Nephron progenitor cell (in vitro differentiated cells): ENCODE results near the gene SNX30.

Source experiments
- DNase-seq: peaks from one replicate; pipeline ENCODE4 v3.0.0; 2021
- H3K27ac Mint-ChIP-seq: 2 replicates; pipeline ENCODE4 v1.8.0; 2021; ENCODE audit warnings: mild to moderate bottlenecking, moderate library complexity, mixed read lengths
- H3K27me3 Mint-ChIP-seq: 2 replicates; pipeline ENCODE4 v1.8.0; 2021; ENCODE audit warnings: mild to moderate bottlenecking, low read depth, mixed read lengths; ENCODE audit not compliant: poor library complexity
- H3K36me3 Mint-ChIP-seq: 2 replicates; pipeline ENCODE4 v1.8.0; 2021; ENCODE audit warnings: low read depth, mixed read lengths
- H3K4me1 Mint-ChIP-seq: 2 replicates; pipeline ENCODE4 v1.8.0; 2021; ENCODE audit warnings: mixed read lengths
- H3K4me3 Mint-ChIP-seq: 2 replicates; pipeline ENCODE4 v1.8.0; 2021; ENCODE audit warnings: mild to moderate bottlenecking, moderate library complexity, mixed read lengths
- H3K9me3 Mint-ChIP-seq: 2 replicates; pipeline ENCODE4 v1.8.0; 2021; ENCODE audit warnings: mild to moderate bottlenecking, moderate library complexity, mixed read lengths
- CTCF ChIP-seq: fragments of 200-600 bp; sonication (generic); IDR thresholded peaks from 2 replicates; pipeline ENCODE4 v1.5.0; 2021; ENCODE audit warnings: antibody characterized with exemption

The SNX30 gene

GRCh38 chr9:112793213-112793810 lies 42.8 kb downstream of the SNX30 start:
- peak; percentile 57 for DNase-seq
- Mint-ChIP-seq H3K4me3 (no peak overlapping the region), H3K36me3 (no peaks in the 10 kb centered on the region), H3K4me1 (no peaks in the 10 kb centered on the region), H3K27ac (no peak overlapping the region), H3K27me3 (no peaks in the 10 kb centered on the region), H3K9me3 (no peaks in the 10 kb centered on the region)
- peak; percentile 46 for TF ChIP-seq CTCF

GRCh38 chr9:112794731-112795130 lies 44.2 kb downstream of the SNX30 start:
- H3K36me3 Mint-ChIP-seq = no peaks in the 10 kb centered on the region
- H3K27ac Mint-ChIP-seq = no peak overlapping the region
- no peak overlapping the region for H3K4me3 Mint-ChIP-seq
- H3K27me3 Mint-ChIP-seq = no peaks in the 10 kb centered on the region
- no peak for TF ChIP-seq CTCF
- H3K9me3 Mint-ChIP-seq = no peaks in the 10 kb centered on the region
- DNase-seq = no peak
- H3K4me1 Mint-ChIP-seq = no peaks in the 10 kb centered on the region

GRCh38 chr9:112795921-112796320 lies 45.4 kb downstream of the SNX30 start:
- no peaks in the 10 kb centered on the region for H3K36me3 Mint-ChIP-seq
- no peaks in the 10 kb centered on the region for H3K4me1 Mint-ChIP-seq
- H3K9me3 Mint-ChIP-seq = no peaks in the 10 kb centered on the region
- no peak overlapping the region for H3K4me3 Mint-ChIP-seq
- no peak for TF ChIP-seq CTCF
- no peaks in the 10 kb centered on the region for H3K27me3 Mint-ChIP-seq
- no peak for DNase-seq
- H3K27ac Mint-ChIP-seq = no peak overlapping the region

GRCh38 chr9:112796485-112796884 lies 45.9 kb downstream of the SNX30 start:
- DNase-seq = no peak
- Mint-ChIP-seq H3K4me3 (no peak overlapping the region), H3K36me3 (no peaks in the 10 kb centered on the region), H3K9me3 (no peaks in the 10 kb centered on the region), H3K27ac (no peak overlapping the region), H3K27me3 (no peaks in the 10 kb centered on the region), H3K4me1 (no peaks in the 10 kb centered on the region)
- TF ChIP-seq CTCF = no peak

- Mint-ChIP-seq H3K9me3 (peaks cover 6% of the 10 kb centered on the region), H3K27me3 (no peaks in the 10 kb centered on the region), H3K36me3 (peaks cover 27% of the 10 kb centered on the region), H3K4me1 (peaks cover 4% of the 10 kb centered on the region), H3K4me3 (no peak overlapping the region), H3K27ac (no peak overlapping the region)
- DNase-seq = no peak
- no peak for TF ChIP-seq CTCF
Measured at GRCh38 chr9:112809351-112809848, 58.8 kb downstream of the SNX30 start.

GRCh38 chr9:112809906-112810305 lies 59.3 kb downstream of the SNX30 start:
- no peak for DNase-seq
- Mint-ChIP-seq H3K4me1 (peaks cover 4% of the 10 kb centered on the region), H3K4me3 (no peak overlapping the region), H3K9me3 (peaks cover under 1% of the 10 kb centered on the region), H3K27me3 (no peaks in the 10 kb centered on the region), H3K27ac (no peak overlapping the region), H3K36me3 (peaks cover 22% of the 10 kb centered on the region)
- no peak for TF ChIP-seq CTCF
